Measurements from ENCODE around the gene ZNF366. TPM values are rescaled to one million over a fixed set of nuclear protein-coding genes. Genes with fewer than 3 reads are reported as not detected.

ZNF366 gene
- not detected for polyA plus RNA-seq (2013, experiment 1 of 2)
- polyA plus RNA-seq (2013, experiment 2 of 2): not detected

- Histone ChIP-seq H3K56ac (ENCODE audit: low read length) (no peak within 1 kb of the TSS), H3K79me2 (ENCODE audit: control insufficient read depth, insufficient read depth, low read length) (no peaks in the 10 kb centered on the region), H3K36me3 (ENCODE audit: control insufficient read depth, insufficient read depth, low read length) (no peaks in the 10 kb centered on the region), H3K79me1 (ENCODE audit: low read length) (no peaks in the 10 kb centered on the region), H3K4ac (ENCODE audit: low read depth, low read length) (no peak within 1 kb of the TSS), H2BK120ac (ENCODE audit: low read depth, low read length) (no peak within 1 kb of the TSS), H3K27me3 (ENCODE audit: insufficient read depth, low read length, poor library complexity) (no peaks in the 10 kb centered on the region), H3K18ac (ENCODE audit: low read length) (no peak within 1 kb of the TSS), H3K23ac (ENCODE audit: low read length) (no peak within 1 kb of the TSS), H4K8ac (ENCODE audit: low read depth, low read length) (no peak within 1 kb of the TSS), H3K4me3 (ENCODE audit: low read length) (no peak within 1 kb of the TSS), H4K5ac (ENCODE audit: low read length) (no peak within 1 kb of the TSS), H3K9ac (ENCODE audit: low read length) (no peak within 1 kb of the TSS), H3K27ac (ENCODE audit: low read depth, low read length) (no peak within 1 kb of the TSS), H3K4me2 (ENCODE audit: low read length) (no peak within 1 kb of the TSS), H2BK15ac (replicated peaks; ENCODE audit: low read depth) (no peak within 1 kb of the TSS), H3K4me1 (ENCODE audit: control insufficient read depth, low read depth, low read length) (peaks cover 3% of the 10 kb centered on the region), H2BK5ac (ENCODE audit: low read length) (no peak within 1 kb of the TSS), H2AK5ac (ENCODE audit: low read length) (no peak within 1 kb of the TSS)
- no CpG with 5 or more reads among the region's 9 CpGs for WGBS (ENCODE audit: extremely low coverage, insufficient coverage, low lambda C conversion rate)
- no peak for DNase-seq
Measured at GRCh38 chr5:72507231-72507906, at the start of gene ZNF366. Gene ZNF366 (minus strand): TSS chr5:72507410. CDS start chr5:72461496, 45,914 bp downstream.

- Histone ChIP-seq H4K8ac (ENCODE audit: low read depth, low read length) (no peak overlapping the region), H3K36me3 (ENCODE audit: control insufficient read depth, insufficient read depth, low read length) (no peaks in the 10 kb centered on the region), H3K79me1 (ENCODE audit: low read length) (no peaks in the 10 kb centered on the region), H2BK5ac (ENCODE audit: low read length) (peak overlapping the region; percentile 72), H4K5ac (ENCODE audit: low read length) (no peak overlapping the region), H3K23ac (ENCODE audit: low read length) (no peak overlapping the region), H2BK15ac (replicated peaks; ENCODE audit: low read depth) (no peak overlapping the region), H3K4ac (ENCODE audit: low read depth, low read length) (no peak overlapping the region), H3K79me2 (ENCODE audit: control insufficient read depth, insufficient read depth, low read length) (no peaks in the 10 kb centered on the region), H3K4me2 (ENCODE audit: low read length) (peak overlapping the region; percentile 81), H3K27ac (ENCODE audit: low read depth, low read length) (no peak overlapping the region), H2BK120ac (ENCODE audit: low read depth, low read length) (peak overlapping the region; percentile 9), H3K56ac (ENCODE audit: low read length) (peak overlapping the region; percentile 98), H3K9ac (ENCODE audit: low read length) (peak overlapping the region; percentile 87), H3K4me3 (ENCODE audit: low read length) (peak overlapping the region; percentile 9), H3K18ac (ENCODE audit: low read length) (peak overlapping the region; percentile 65), H2AK5ac (ENCODE audit: low read length) (no peak overlapping the region), H3K4me1 (ENCODE audit: control insufficient read depth, low read depth, low read length) (peaks cover 5% of the 10 kb centered on the region), H3K27me3 (ENCODE audit: insufficient read depth, low read length, poor library complexity) (no peaks in the 10 kb centered on the region)
- WGBS (ENCODE audit: extremely low coverage, insufficient coverage, low lambda C conversion rate): no CpG with 5 or more reads among the region's 42 CpGs
- peak; percentile 93 for DNase-seq
Measured at GRCh38 chr5:72556351-72557166, 49.3 kb upstream of the ZNF366 start.

GRCh38 chr5:72555871-72556270 is 48.7 kb upstream of the ZNF366 start:
- no peak overlapping the region for H3K4me2 ChIP-seq (ENCODE audit: low read length)
- no peak overlapping the region for H3K4ac ChIP-seq (ENCODE audit: low read depth, low read length)
- no peak overlapping the region for H2BK5ac ChIP-seq (ENCODE audit: low read length)
- no CpG with 5 or more reads among the region's 1 CpG for WGBS (ENCODE audit: extremely low coverage, insufficient coverage, low lambda C conversion rate)
- no peak overlapping the region for H2BK120ac ChIP-seq (ENCODE audit: low read depth, low read length)
- H3K79me1 ChIP-seq (ENCODE audit: low read length): no peaks in the 10 kb centered on the region
- H3K56ac ChIP-seq (ENCODE audit: low read length): peak overlapping the region; percentile 12
- DNase-seq: peak; percentile 56
- H3K27me3 ChIP-seq (ENCODE audit: insufficient read depth, low read length, poor library complexity): no peaks in the 10 kb centered on the region
- H3K36me3 ChIP-seq (ENCODE audit: control insufficient read depth, insufficient read depth, low read length): no peaks in the 10 kb centered on the region
- H3K23ac ChIP-seq (ENCODE audit: low read length): no peak overlapping the region
- H4K5ac ChIP-seq (ENCODE audit: low read length): no peak overlapping the region
- H3K18ac ChIP-seq (ENCODE audit: low read length): peak overlapping the region; percentile 42
- H3K4me3 ChIP-seq (ENCODE audit: low read length): no peak overlapping the region
- peaks cover 5% of the 10 kb centered on the region for H3K4me1 ChIP-seq (ENCODE audit: control insufficient read depth, low read depth, low read length)
- H2AK5ac ChIP-seq (ENCODE audit: low read length): no peak overlapping the region
- no peaks in the 10 kb centered on the region for H3K79me2 ChIP-seq (ENCODE audit: control insufficient read depth, insufficient read depth, low read length)
- no peak overlapping the region for H3K27ac ChIP-seq (ENCODE audit: low read depth, low read length)
- no peak overlapping the region for H2BK15ac ChIP-seq (replicated peaks; ENCODE audit: low read depth)
- H4K8ac ChIP-seq (ENCODE audit: low read depth, low read length): no peak overlapping the region
- no peak overlapping the region for H3K9ac ChIP-seq (ENCODE audit: low read length)

GRCh38 chr5:72554897-72555296 is 47.7 kb upstream of the ZNF366 start:
- no peak overlapping the region for H2BK15ac ChIP-seq (replicated peaks; ENCODE audit: low read depth)
- H3K56ac ChIP-seq (ENCODE audit: low read length): no peak overlapping the region
- no peak overlapping the region for H2BK5ac ChIP-seq (ENCODE audit: low read length)
- peaks cover 5% of the 10 kb centered on the region for H3K4me1 ChIP-seq (ENCODE audit: control insufficient read depth, low read depth, low read length)
- H3K79me1 ChIP-seq (ENCODE audit: low read length): no peaks in the 10 kb centered on the region
- no peak overlapping the region for H3K27ac ChIP-seq (ENCODE audit: low read depth, low read length)
- H3K79me2 ChIP-seq (ENCODE audit: control insufficient read depth, insufficient read depth, low read length): no peaks in the 10 kb centered on the region
- H3K4me2 ChIP-seq (ENCODE audit: low read length): no peak overlapping the region
- H3K18ac ChIP-seq (ENCODE audit: low read length): no peak overlapping the region
- no peak overlapping the region for H3K4me3 ChIP-seq (ENCODE audit: low read length)
- WGBS (ENCODE audit: extremely low coverage, insufficient coverage, low lambda C conversion rate): no CpG with 5 or more reads among the region's 1 CpG
- DNase-seq: no peak
- no peaks in the 10 kb centered on the region for H3K36me3 ChIP-seq (ENCODE audit: control insufficient read depth, insufficient read depth, low read length)
- no peak overlapping the region for H4K5ac ChIP-seq (ENCODE audit: low read length)
- no peak overlapping the region for H3K23ac ChIP-seq (ENCODE audit: low read length)
- H2BK120ac ChIP-seq (ENCODE audit: low read depth, low read length): no peak overlapping the region
- no peak overlapping the region for H3K9ac ChIP-seq (ENCODE audit: low read length)
- H3K27me3 ChIP-seq (ENCODE audit: insufficient read depth, low read length, poor library complexity): no peaks in the 10 kb centered on the region
- H3K4ac ChIP-seq (ENCODE audit: low read depth, low read length): no peak overlapping the region
- H4K8ac ChIP-seq (ENCODE audit: low read depth, low read length): no peak overlapping the region
- H2AK5ac ChIP-seq (ENCODE audit: low read length): no peak overlapping the region

- Histone ChIP-seq H3K27me3 (ENCODE audit: insufficient read depth, low read length, poor library complexity) (no peaks in the 10 kb centered on the region), H2AK5ac (ENCODE audit: low read length) (no peak overlapping the region), H3K36me3 (ENCODE audit: control insufficient read depth, insufficient read depth, low read length) (no peaks in the 10 kb centered on the region), H2BK15ac (replicated peaks; ENCODE audit: low read depth) (no peak overlapping the region), H3K79me1 (ENCODE audit: low read length) (no peaks in the 10 kb centered on the region), H3K56ac (ENCODE audit: low read length) (no peak overlapping the region), H4K8ac (ENCODE audit: low read depth, low read length) (no peak overlapping the region), H3K18ac (ENCODE audit: low read length) (no peak overlapping the region), H2BK5ac (ENCODE audit: low read length) (no peak overlapping the region), H2BK120ac (ENCODE audit: low read depth, low read length) (no peak overlapping the region), H3K23ac (ENCODE audit: low read length) (no peak overlapping the region), H3K79me2 (ENCODE audit: control insufficient read depth, insufficient read depth, low read length) (no peaks in the 10 kb centered on the region), H3K4me2 (ENCODE audit: low read length) (no peak overlapping the region), H3K4ac (ENCODE audit: low read depth, low read length) (no peak overlapping the region), H3K9ac (ENCODE audit: low read length) (no peak overlapping the region), H3K27ac (ENCODE audit: low read depth, low read length) (no peak overlapping the region), H4K5ac (ENCODE audit: low read length) (no peak overlapping the region), H3K4me1 (ENCODE audit: control insufficient read depth, low read depth, low read length) (peaks cover 5% of the 10 kb centered on the region), H3K4me3 (ENCODE audit: low read length) (no peak overlapping the region)
- peak; percentile 73 for DNase-seq
- no CpG with 5 or more reads among the region's 5 CpGs for whole genome bisulfite sequencing (ENCODE audit: extremely low coverage, insufficient coverage, low lambda C conversion rate)
Measured at GRCh38 chr5:72552041-72552557, 44.9 kb upstream of the ZNF366 start.
